Ishikawa (cell line): ENCODE results near the gene MYCBP.

ENCODE experiments used
- CEBPB ChIP-seq: IDR thresholded peaks from 2 replicates; pipeline ENCODE4 v1.6.1; 2012
- CREB1 ChIP-seq: IDR thresholded peaks from 2 replicates; pipeline ENCODE4 v1.6.1; 2012; ENCODE audit warnings: low read depth
- EGR1 ChIP-seq: IDR thresholded peaks from 2 replicates; pipeline ENCODE4 v1.6.1; 2012
- EP300 ChIP-seq: IDR thresholded peaks from 2 replicates; pipeline ENCODE4 v1.6.1; 2012; ENCODE audit warnings: borderline replicate concordance
- FOXM1 ChIP-seq: IDR thresholded peaks from 2 replicates; pipeline ENCODE4 v1.6.1; 2012; ENCODE audit warnings: low read depth, borderline replicate concordance
- NFIC ChIP-seq: IDR thresholded peaks from 2 replicates; pipeline ENCODE4 v1.6.1; 2012
- RAD21 ChIP-seq: IDR thresholded peaks from 2 replicates; pipeline ENCODE4 v1.6.1; 2012; ENCODE audit warnings: low read depth
- TAF1 ChIP-seq: IDR thresholded peaks from 2 replicates; pipeline ENCODE4 v1.6.1; 2012; ENCODE audit warnings: low read depth, mild to moderate bottlenecking
- TCF12 ChIP-seq: IDR thresholded peaks from 2 replicates; pipeline ENCODE4 v1.6.1; 2012; ENCODE audit warnings: low read depth
- TEAD4 ChIP-seq: IDR thresholded peaks from 2 replicates; pipeline ENCODE4 v1.6.1; 2012
- YY1 ChIP-seq: IDR thresholded peaks from 2 replicates; pipeline ENCODE4 v1.6.1; 2012; ENCODE audit warnings: low read depth
- ZBTB7A ChIP-seq: IDR thresholded peaks from 2 replicates; pipeline ENCODE4 v1.6.1; 2012; ENCODE audit warnings: low read depth
- TF ChIP-seq, protein P1 (sequence below): IDR thresholded peaks from 2 replicates; pipeline ENCODE4 v1.6.1; 2012
- TF ChIP-seq, protein P2 (sequence below): IDR thresholded peaks from 2 replicates; pipeline ENCODE4 v1.6.1; 2012
- TF ChIP-seq, protein P3 (sequence below): IDR thresholded peaks from 2 replicates; pipeline ENCODE4 v1.6.1; 2012; ENCODE audit warnings: low read depth, mild to moderate bottlenecking

MYCBP gene

DNA sequence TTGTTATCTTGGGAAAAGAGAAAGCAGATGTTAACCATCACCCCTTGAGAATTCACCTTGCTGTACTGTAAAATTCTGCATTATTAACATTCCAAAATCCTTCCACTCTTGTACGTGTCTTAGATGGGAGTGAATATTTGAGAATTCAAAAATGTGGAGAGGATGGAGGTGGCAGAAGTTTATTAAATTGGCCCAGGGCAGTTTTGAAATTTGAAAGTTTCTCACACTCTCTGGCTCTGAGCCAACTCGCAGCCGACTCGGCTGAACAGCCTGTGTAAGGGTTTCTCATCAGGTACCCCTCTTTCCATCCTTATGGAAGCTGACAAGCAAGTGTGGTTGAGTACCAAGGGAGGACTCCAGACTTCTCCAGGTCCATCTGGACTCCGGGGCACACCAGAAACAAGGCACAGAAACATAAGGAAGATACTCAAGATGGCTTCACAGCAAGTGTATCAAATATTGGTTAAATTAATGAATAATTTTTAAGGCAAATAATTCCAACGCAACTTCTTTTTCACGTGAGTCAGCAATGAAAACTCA, 58.6 kb downstream of the MYCBP start:
- TF ChIP-seq CREB1 = no peak
- TF ChIP-seq, protein P1, sequence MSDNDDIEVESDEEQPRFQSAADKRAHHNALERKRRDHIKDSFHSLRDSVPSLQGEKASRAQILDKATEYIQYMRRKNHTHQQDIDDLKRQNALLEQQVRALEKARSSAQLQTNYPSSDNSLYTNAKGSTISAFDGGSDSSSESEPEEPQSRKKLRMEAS = no peak
- TF ChIP-seq CEBPB = no peak
- TF ChIP-seq RAD21 = no peak
- TF ChIP-seq, protein P2, sequence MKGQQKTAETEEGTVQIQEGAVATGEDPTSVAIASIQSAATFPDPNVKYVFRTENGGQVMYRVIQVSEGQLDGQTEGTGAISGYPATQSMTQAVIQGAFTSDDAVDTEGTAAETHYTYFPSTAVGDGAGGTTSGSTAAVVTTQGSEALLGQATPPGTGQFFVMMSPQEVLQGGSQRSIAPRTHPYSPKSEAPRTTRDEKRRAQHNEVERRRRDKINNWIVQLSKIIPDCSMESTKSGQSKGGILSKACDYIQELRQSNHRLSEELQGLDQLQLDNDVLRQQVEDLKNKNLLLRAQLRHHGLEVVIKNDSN = no peak
- TF ChIP-seq FOXM1 = no peak
- TF ChIP-seq EP300 = no peak
- TF ChIP-seq TAF1 = no peak
- TF ChIP-seq EGR1 = no peak
- TF ChIP-seq, protein P3, sequence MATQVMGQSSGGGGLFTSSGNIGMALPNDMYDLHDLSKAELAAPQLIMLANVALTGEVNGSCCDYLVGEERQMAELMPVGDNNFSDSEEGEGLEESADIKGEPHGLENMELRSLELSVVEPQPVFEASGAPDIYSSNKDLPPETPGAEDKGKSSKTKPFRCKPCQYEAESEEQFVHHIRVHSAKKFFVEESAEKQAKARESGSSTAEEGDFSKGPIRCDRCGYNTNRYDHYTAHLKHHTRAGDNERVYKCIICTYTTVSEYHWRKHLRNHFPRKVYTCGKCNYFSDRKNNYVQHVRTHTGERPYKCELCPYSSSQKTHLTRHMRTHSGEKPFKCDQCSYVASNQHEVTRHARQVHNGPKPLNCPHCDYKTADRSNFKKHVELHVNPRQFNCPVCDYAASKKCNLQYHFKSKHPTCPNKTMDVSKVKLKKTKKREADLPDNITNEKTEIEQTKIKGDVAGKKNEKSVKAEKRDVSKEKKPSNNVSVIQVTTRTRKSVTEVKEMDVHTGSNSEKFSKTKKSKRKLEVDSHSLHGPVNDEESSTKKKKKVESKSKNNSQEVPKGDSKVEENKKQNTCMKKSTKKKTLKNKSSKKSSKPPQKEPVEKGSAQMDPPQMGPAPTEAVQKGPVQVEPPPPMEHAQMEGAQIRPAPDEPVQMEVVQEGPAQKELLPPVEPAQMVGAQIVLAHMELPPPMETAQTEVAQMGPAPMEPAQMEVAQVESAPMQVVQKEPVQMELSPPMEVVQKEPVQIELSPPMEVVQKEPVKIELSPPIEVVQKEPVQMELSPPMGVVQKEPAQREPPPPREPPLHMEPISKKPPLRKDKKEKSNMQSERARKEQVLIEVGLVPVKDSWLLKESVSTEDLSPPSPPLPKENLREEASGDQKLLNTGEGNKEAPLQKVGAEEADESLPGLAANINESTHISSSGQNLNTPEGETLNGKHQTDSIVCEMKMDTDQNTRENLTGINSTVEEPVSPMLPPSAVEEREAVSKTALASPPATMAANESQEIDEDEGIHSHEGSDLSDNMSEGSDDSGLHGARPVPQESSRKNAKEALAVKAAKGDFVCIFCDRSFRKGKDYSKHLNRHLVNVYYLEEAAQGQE = no peak
- no peak for TF ChIP-seq TCF12
- no peak for TF ChIP-seq TEAD4
- no peak for TF ChIP-seq ZBTB7A
- TF ChIP-seq NFIC = no peak
- no peak for TF ChIP-seq YY1

DNA sequence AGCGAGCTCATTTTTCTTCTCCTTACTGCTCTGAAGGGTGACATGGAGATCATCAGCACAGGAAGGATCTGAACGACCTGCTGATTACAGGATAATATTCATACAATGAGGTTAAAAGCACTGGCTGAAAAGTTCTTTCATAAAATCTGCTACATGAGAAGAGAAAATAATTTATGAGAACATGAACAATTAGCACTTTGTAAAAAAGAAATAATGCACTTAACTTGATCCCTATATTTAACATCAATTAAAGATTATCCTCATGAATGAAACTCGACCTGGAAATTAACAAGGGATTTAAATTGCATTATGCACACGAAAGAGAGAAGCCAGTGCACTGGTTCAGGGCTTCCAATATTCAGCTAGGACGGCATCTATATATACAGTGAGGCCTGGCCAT, 60.2 kb downstream of the MYCBP start:
- TF ChIP-seq, protein P2 = no peak
- no peak for TF ChIP-seq TEAD4
- TF ChIP-seq, protein P1 = no peak
- TF ChIP-seq YY1 = no peak
- no peak for TF ChIP-seq EGR1
- TF ChIP-seq RAD21 = no peak
